H9 (cell line): Measurements from ENCODE around the gene GPATCH3. TPM values are rescaled to one million over a fixed set of nuclear protein-coding genes. Genes with fewer than 3 reads are reported as not detected.

ENCODE experiments used
- DNase-seq: peaks from one replicate; pipeline ENCODE4 v3.0.0-alpha.2; 2017
- H2AFZ ChIP-seq: one replicate; pipeline ENCODE4 v1.6.1; 2013; ENCODE audit warnings: mild to moderate bottlenecking, low read length, control low read depth, moderate library complexity
- H2AK5ac ChIP-seq: 2 replicates; pipeline ENCODE4 v1.6.1; 2013; ENCODE audit warnings: low read length, control low read depth, mixed read lengths; ENCODE audit not compliant: insufficient read length
- H2BK120ac ChIP-seq: one replicate; pipeline ENCODE4 v1.6.1; 2013; ENCODE audit warnings: low read depth, mild to moderate bottlenecking, low read length, control low read depth, inconsistent platforms; ENCODE audit not compliant: poor library complexity, severe bottlenecking
- H2BK12ac ChIP-seq: 2 replicates; pipeline ENCODE4 v1.6.1; 2013; ENCODE audit warnings: low read length, control low read depth, mixed read lengths, low read depth; ENCODE audit not compliant: insufficient read length
- H2BK15ac ChIP-seq: 2 replicates; pipeline ENCODE4 v1.6.1; 2013; ENCODE audit warnings: low read depth, low read length, control low read depth
- H2BK20ac ChIP-seq: one replicate; pipeline ENCODE4 v1.6.1; 2013; ENCODE audit warnings: low read depth, mild to moderate bottlenecking, low read length, control low read depth, inconsistent platforms; ENCODE audit not compliant: poor library complexity, severe bottlenecking
- H2BK5ac ChIP-seq: 2 replicates; pipeline ENCODE4 v1.6.1; 2013; ENCODE audit warnings: low read length, control low read depth, mixed read lengths; ENCODE audit not compliant: insufficient read length
- H3K14ac ChIP-seq: 2 replicates; pipeline ENCODE4 v1.6.1; 2013; ENCODE audit warnings: low read length, control low read depth; ENCODE audit not compliant: insufficient read depth
- H3K18ac ChIP-seq: 2 replicates; pipeline ENCODE4 v1.6.1; 2013; ENCODE audit warnings: low read depth, mild to moderate bottlenecking, mixed read lengths, low read length, control low read depth; ENCODE audit not compliant: insufficient read length
- H3K23ac ChIP-seq: 2 replicates; pipeline ENCODE4 v1.6.1; 2013; ENCODE audit warnings: low read length, control low read depth, mixed read lengths, low read depth; ENCODE audit not compliant: insufficient read length
- H3K23me2 ChIP-seq: 2 replicates; pipeline ENCODE4 v1.6.1; 2013; ENCODE audit warnings: low read depth, mild to moderate bottlenecking, mixed read lengths, low read length, control low read depth; ENCODE audit not compliant: insufficient read length, poor library complexity, severe bottlenecking
- H3K27ac ChIP-seq: 2 replicates; pipeline ENCODE4 v1.5.1; 2013; ENCODE audit warnings: low read length, control low read depth, mixed read lengths, low read depth; ENCODE audit not compliant: insufficient read length
- H3K27me3 ChIP-seq: 2 replicates; pipeline ENCODE4 v1.6.1; 2013; ENCODE audit warnings: low read length, control low read depth, inconsistent platforms; ENCODE audit not compliant: insufficient read depth
- H3K4ac ChIP-seq: 2 replicates; pipeline ENCODE4 v1.6.1; 2013; ENCODE audit warnings: low read depth, mild to moderate bottlenecking, control low read depth, inconsistent platforms, low read length, moderate library complexity
- H3K4me1 ChIP-seq: 2 replicates; pipeline ENCODE4 v1.6.1; 2013; ENCODE audit warnings: low read length, control low read depth, inconsistent platforms; ENCODE audit not compliant: insufficient read depth
- H3K4me2 ChIP-seq: 2 replicates; pipeline ENCODE4 v1.6.1; 2013; ENCODE audit warnings: low read length, control low read depth, mixed read lengths; ENCODE audit not compliant: insufficient read length, insufficient read depth
- H3K56ac ChIP-seq: 2 replicates; pipeline ENCODE4 v1.6.1; 2013; ENCODE audit warnings: low read depth, mild to moderate bottlenecking, mixed read lengths, low read length, control low read depth; ENCODE audit not compliant: insufficient read length
- H3K79me1 ChIP-seq: 2 replicates; pipeline ENCODE4 v1.6.1; 2013; ENCODE audit warnings: low read depth, mild to moderate bottlenecking, moderate library complexity, low read length, control low read depth, inconsistent platforms; ENCODE audit not compliant: insufficient read depth, poor library complexity, severe bottlenecking
- H3K79me2 ChIP-seq: 2 replicates; pipeline ENCODE4 v1.6.1; 2013; ENCODE audit warnings: low read length, control low read depth, inconsistent platforms; ENCODE audit not compliant: insufficient read depth
- H3K9ac ChIP-seq: 2 replicates; pipeline ENCODE4 v1.6.1; 2013; ENCODE audit warnings: low read length, control low read depth, mixed read lengths; ENCODE audit not compliant: insufficient read length; ENCODE audit errors: extremely low read depth
- H3K9me3 ChIP-seq: one replicate; pipeline ENCODE4 v1.6.1; 2013; ENCODE audit warnings: low read depth, low read length, inconsistent platforms; ENCODE audit not compliant: control insufficient read depth
- H3T11ph ChIP-seq: one replicate; pipeline ENCODE4 v1.6.1; 2013; ENCODE audit warnings: mild to moderate bottlenecking, low read length, control low read depth, inconsistent platforms
- H4K20me1 ChIP-seq: one replicate; pipeline ENCODE4 v1.6.1; 2013; ENCODE audit not compliant: control insufficient read depth, insufficient read length, insufficient read depth
- H4K5ac ChIP-seq: 2 replicates; pipeline ENCODE4 v1.6.1; 2013; ENCODE audit warnings: low read depth, mild to moderate bottlenecking, mixed read lengths, low read length, control low read depth; ENCODE audit not compliant: insufficient read length
- H4K8ac ChIP-seq: replicated peaks from 2 replicates; pipeline ENCODE4 v1.6.1; 2013; ENCODE audit warnings: low read length, control low read depth, mixed read lengths, low read depth; ENCODE audit not compliant: insufficient read length
- H4K91ac ChIP-seq: 2 replicates; pipeline ENCODE4 v1.6.1; 2013; ENCODE audit warnings: low read depth, mild to moderate bottlenecking, moderate library complexity, mixed read lengths, low read length, control low read depth; ENCODE audit not compliant: insufficient read length
- H3K27ac Mint-ChIP-seq, 3 experiments: 2 replicates in 2 of 3; 3 replicates in 1 of 3; pipeline ENCODE4 v1.8.0; 2020 to 2021; ENCODE audit warnings: mixed read lengths in 3 of 3, mild to moderate bottlenecking in 1 of 3, moderate library complexity in 1 of 3
- H3K27me3 Mint-ChIP-seq: 2 replicates; pipeline ENCODE4 v1.8.0; 2021; ENCODE audit warnings: low read depth, mild to moderate bottlenecking, moderate library complexity, mixed read lengths
- H3K36me3 Mint-ChIP-seq, 3 experiments: 2 replicates in 2 of 3; 3 replicates in 1 of 3; pipeline ENCODE4 v1.8.0; 2020 to 2021; ENCODE audit warnings: low read depth in 3 of 3, mixed read lengths in 3 of 3; ENCODE audit not compliant: insufficient read depth in 1 of 3
- H3K4me1 Mint-ChIP-seq, 2 experiments: 2 replicates each; pipeline ENCODE4 v1.8.0; 2020; ENCODE audit warnings: mixed read lengths in 2 of 2
- H3K4me3 Mint-ChIP-seq, 2 experiments: 2 replicates in 1 of 2; 3 replicates in 1 of 2; pipeline ENCODE4 v1.8.0; 2020 to 2021; ENCODE audit warnings: mild to moderate bottlenecking in 2 of 2, mixed read lengths in 2 of 2, moderate library complexity in 1 of 2
- H3K9me3 Mint-ChIP-seq, 2 experiments: 2 replicates in 1 of 2; 3 replicates in 1 of 2; pipeline ENCODE4 v1.8.0; 2020; ENCODE audit warnings: mild to moderate bottlenecking in 2 of 2, mixed read lengths in 2 of 2, moderate library complexity in 1 of 2
- CTCF ChIP-seq: fragments of 200-600 bp; sonication (generic); conservative IDR thresholded peaks from 3 replicates; pipeline ENCODE4 v1.8.0; 2021; ENCODE audit warnings: antibody characterized with exemption, mild to moderate bottlenecking
- WGBS: extraction: QIAGEN DNeasy Blood & Tissue Kit; methylation state at CpG from one replicate; pipeline ENCODE4 v1.1.7; 2013; ENCODE audit warnings: missing lambda C conversion rate, low lambda C conversion rate, mixed read lengths; ENCODE audit not compliant: insufficient read length; ENCODE audit errors: extremely low coverage; 5-methylcytosine and 5-hydroxymethylcytosine counted together
- total RNA-seq: library from RNA; stranded (reverse); gene quantifications from 2 replicates; pipeline ENCODE4 v1.2.1, GENCODE V29; 2021

Gene GPATCH3
- total RNA-seq, 1 experiment from 2014 or later = 19.4 TPM

GRCh38 chr1:26910343-26911160, 10.3 kb upstream of the GPATCH3 start:
- no peak overlapping the region for H2BK5ac ChIP-seq
- H3K79me1 ChIP-seq = no peaks in the 10 kb centered on the region
- H3K9me3 Mint-ChIP-seq = no peaks in the 10 kb centered on the region
- H3K27ac Mint-ChIP-seq = no peak overlapping the region
- H2BK12ac ChIP-seq = no peak overlapping the region
- no peak overlapping the region for H4K5ac ChIP-seq
- no peak overlapping the region for H3T11ph ChIP-seq
- H3K27me3 ChIP-seq = no peaks in the 10 kb centered on the region
- H3K9ac ChIP-seq = no peak overlapping the region
- WGBS = no CpG with 5 or more reads among the region's 4 CpGs
- H4K8ac ChIP-seq = no peak overlapping the region
- no peak overlapping the region for H3K4me3 Mint-ChIP-seq
- no peaks in the 10 kb centered on the region for H4K20me1 ChIP-seq
- no peaks in the 10 kb centered on the region for H3K79me2 ChIP-seq
- no peak overlapping the region for H2BK120ac ChIP-seq
- no peak overlapping the region for H4K91ac ChIP-seq
- H3K4me1 Mint-ChIP-seq = no peaks in the 10 kb centered on the region
- H3K18ac ChIP-seq = no peak overlapping the region
- H3K27ac ChIP-seq = no peak overlapping the region
- H2AK5ac ChIP-seq = no peak overlapping the region
- no peak for DNase-seq
- H2AFZ ChIP-seq = no peak overlapping the region
- peaks cover 2% of the 10 kb centered on the region for H3K27me3 Mint-ChIP-seq
- H3K23me2 ChIP-seq = peaks cover 3% of the 10 kb centered on the region
- no peaks in the 10 kb centered on the region for H3K36me3 Mint-ChIP-seq
- no peak overlapping the region for H2BK20ac ChIP-seq
- no peak overlapping the region for H3K56ac ChIP-seq
- H3K9me3 ChIP-seq = no peaks in the 10 kb centered on the region
- H3K4me1 ChIP-seq = no peaks in the 10 kb centered on the region
- H3K4me2 ChIP-seq = no peak overlapping the region
- no peak for TF ChIP-seq CTCF
- no peak overlapping the region for H3K23ac ChIP-seq
- no peak overlapping the region for H3K14ac ChIP-seq
- H2BK15ac ChIP-seq = no peak overlapping the region
- no peak overlapping the region for H3K4ac ChIP-seq
